ENCODE data around the gene ZNF132.

Gene ZNF132

GRCh38 chr19:58401840-58402421 is 38.0 kb downstream of the ZNF132 start:
- no peak for TF ChIP-seq CTCF (IDR thresholded peaks at IDR 0.05)

DNA sequence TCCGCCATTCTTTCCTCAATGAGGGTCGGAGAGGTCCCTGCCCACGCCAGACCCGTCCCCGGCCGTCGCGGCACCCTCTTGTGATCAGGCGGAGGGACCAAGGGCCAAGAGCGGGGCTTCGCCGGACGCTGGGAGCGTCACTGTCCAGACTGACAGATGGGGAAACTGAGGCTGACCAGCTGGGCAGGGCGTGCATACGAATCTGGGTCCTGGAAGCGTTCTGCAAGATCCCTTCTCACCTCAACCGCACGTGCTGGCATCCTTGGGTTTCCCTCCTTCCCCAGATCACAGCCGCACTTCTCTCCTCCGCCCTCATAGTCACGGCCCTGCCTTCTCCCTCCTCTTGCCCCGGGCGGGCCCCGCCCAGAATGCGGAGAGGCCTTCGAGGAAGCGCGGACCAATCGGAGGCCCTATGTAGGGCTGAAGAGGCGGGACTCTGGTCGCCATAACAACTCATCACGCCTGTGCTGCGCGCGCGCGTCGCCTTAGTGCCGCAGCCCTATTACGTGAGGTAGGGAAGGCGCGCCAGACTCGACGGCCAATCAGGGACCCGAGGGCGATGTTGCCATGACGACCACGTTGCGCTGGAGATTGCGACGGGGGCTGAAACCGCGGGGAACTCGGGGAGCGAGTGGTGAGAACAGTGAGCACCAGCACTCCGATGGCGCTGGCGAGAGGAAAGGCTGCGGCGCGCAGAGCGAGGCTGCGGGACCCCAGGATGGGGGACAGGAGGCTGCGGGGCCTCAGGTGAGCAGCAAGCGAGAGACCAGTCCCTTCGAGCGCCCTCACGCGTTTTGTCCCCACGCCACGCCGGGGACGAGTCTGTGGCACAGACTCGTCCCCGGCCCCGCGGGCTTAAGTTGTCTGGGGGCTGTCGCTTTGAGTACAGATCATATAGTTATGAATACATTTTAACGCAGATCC is 38.8 kb downstream of the ZNF132 start:
- no peak; the same call in 1 of the 2 replicates for TF ChIP-seq CTCF (IDR thresholded peaks at IDR 0.05)

DNA sequence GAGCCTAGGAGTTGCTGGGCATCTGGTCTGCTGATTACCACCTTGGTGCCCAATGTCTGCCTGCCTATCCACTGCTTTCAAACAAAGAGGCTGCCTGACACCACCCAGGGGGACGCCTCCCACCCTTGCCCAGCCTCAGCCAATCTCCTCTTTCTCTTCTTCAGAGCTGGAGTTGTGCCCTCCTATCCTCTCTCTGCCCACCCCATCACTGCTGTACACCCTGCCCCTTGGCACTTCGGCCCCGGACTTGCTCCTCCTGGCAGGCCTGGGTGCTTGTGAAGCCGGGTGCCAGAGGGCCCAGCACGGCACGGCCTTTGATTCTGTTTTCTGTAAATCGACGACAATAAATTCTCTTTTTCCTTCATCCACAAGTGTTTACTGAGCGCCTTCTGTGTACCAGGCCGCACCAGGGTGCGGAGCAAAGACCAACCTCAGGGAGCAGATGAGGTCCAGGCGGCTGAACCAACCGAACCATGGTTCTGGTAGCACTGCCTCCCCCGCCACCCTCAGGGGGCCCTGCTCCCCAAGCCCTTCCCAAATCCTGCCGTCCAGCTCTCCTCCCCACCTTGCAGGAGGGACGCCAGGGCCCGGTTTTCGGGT is 39.5 kb downstream of the ZNF132 start:
- TF ChIP-seq CTCF (IDR thresholded peaks at IDR 0.05), result no peak

GRCh38 chr19:58399903-58400302 is 40.0 kb downstream of the ZNF132 start:
- no peak for TF ChIP-seq CTCF (IDR thresholded peaks at IDR 0.05)

GRCh38 chr19:58398545-58398944 is 41.4 kb downstream of the ZNF132 start:
- TF ChIP-seq CTCF (IDR thresholded peaks at IDR 0.05), result no peak

- no peak for TF ChIP-seq CTCF (IDR thresholded peaks at IDR 0.05)
These were observed 41.9 kb downstream of the ZNF132 start for GRCh38 chr19:58398087-58398486.

DNA sequence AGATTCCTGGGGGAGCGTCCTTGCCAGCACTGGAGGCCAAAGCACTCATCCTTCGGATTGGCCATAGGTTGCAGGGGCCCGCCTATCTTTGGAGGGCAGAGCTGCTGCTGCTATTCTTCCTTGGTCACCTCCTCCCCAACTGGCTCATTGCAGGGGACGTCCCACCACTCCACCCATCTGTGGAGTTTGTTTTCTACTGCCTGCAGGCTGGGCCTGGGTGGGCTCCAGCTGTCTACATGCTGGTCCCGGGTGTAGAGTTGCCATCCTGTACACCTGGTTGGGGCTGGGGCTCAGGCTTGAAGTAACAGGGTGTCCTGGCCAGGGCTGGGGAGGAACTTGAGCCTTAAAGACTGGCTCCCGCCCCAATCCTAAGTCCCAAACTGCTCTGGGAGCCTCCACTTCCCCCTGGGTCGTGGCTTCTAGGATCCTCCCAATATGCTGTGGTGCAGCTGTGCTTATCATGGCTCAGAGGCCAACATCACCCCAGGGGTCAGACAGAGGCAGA is 42.4 kb downstream of the ZNF132 start:
- no peak for TF ChIP-seq CTCF (IDR thresholded peaks at IDR 0.05)

All from LNCAP (cell line).